ENCODE results near the gene VSTM2L. TPM values are rescaled to one million over a fixed set of nuclear protein-coding genes. Genes with fewer than 3 reads are reported as not detected.

Gene VSTM2L
- total and polyA plus RNA-seq, 12 donors, result 1.8 to 17.2 (median 8.9) TPM

DNA sequence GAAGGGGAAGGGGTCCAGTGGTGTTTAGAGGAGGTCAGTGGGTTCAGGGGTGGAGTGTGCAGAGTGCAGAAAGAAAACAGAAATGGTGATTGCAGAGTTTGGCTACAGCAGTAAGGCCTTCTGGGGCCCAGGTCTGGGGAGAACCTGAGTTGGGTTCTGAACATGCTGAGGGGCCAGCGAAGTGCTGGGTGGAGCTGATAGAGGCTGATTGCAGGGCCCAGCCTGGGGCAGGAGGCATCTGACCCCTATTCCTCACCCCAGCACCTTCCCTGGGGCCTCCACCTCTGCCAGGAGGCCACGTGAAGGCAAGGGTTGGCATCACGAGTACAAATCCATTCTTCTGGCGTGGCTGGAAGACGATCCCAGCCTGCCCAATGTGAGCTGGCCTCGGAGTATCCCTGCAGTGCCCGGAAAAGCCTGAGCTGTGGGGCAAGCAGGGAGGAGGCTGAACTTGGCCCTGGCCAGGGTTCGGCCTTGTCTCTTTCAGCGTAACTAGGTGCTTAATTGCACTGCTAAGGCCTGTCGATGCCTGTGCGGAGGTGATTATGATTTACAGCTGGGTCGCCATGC, 35.3 kb downstream of the VSTM2L start:
- TF ChIP-seq CTCF (IDR thresholded peaks at IDR 0.05), result no peak
- no peak overlapping the region for H3K4me3 ChIP-seq
- H3K4me1 ChIP-seq, result no peaks in the 10 kb centered on the region
- 89 to 92% methylated on average over 12 of the region's 12 CpGs for WGBS, 2 donors
- no peaks in the 10 kb centered on the region for H3K36me3 ChIP-seq
- peaks cover 0 to 6% (median 0%) of the 10 kb centered on the region in 7 donors for H3K27me3 ChIP-seq
- DNase-seq, result no peak
- intact Hi-C loops (cut with DNase I), result no loop called here
- H3K9me3 ChIP-seq, result peaks cover 0 to 4% (median 0%) of the 10 kb centered on the region in 11 donors
- no peak overlapping the region for H3K27ac ChIP-seq
- no peak for ATAC-seq

- intact Hi-C loops (cut with DNase I), result no loop called here
- no peak for ATAC-seq
- Histone ChIP-seq H3K9me3 (peaks cover 0 to 4% (median 0%) of the 10 kb centered on the region in 11 donors), H3K27ac (no peak overlapping the region), H3K4me3 (no peak overlapping the region), H3K4me1 (no peaks in the 10 kb centered on the region), H3K27me3 (peaks cover 0 to 6% (median 0%) of the 10 kb centered on the region in 7 donors), H3K36me3 (no peaks in the 10 kb centered on the region)
- WGBS, 2 donors, result 96 to 97% methylated on average over 9 of the region's 9 CpGs
- TF ChIP-seq CTCF (IDR thresholded peaks at IDR 0.05), result no peak
- DNase-seq, result no peak
These were observed 36.0 kb downstream of the VSTM2L start for GRCh38 chr20:37938954-37939353.

DNA sequence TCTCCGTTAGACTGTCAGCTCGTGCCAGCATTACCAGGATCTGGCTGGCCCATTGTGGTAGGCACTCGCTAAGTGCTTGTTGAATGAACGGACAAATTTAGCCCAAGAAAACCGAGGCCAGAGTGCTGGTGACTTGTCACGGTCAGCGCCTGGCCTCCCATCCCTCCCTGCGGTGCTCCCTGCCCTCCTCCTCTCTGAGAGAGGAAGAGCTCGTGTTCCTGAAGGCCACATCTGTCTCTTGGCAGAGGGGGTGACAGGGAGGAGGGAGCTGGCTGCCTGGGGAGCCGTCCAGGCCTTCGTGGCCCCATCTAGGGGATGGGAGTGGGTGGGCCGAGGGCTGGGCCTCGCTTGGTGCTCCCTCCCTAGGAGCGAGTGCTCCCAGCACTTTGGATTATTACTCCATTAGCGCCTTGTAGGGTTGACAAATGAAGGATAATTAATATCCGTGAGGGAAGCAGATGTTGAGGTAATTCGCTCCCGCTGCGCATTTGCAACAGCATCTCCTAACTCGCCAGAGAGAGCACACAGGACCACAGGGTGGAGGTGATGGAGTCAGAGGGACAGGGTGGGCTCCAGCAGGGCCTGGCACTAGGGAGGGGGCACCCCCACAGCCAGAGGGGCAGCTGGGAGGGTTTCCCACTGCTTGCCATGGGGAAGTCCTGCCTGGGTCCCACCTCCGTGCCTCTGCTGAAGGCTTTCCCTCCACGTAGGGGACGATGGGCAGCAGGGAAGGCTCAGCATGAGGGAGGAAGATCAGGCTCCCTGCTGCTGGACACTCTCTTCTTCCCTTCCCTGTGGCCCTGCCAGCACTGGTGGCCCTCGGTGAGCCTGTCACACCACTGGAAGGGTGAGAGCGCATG, 37.0 kb downstream of the VSTM2L start:
- Histone ChIP-seq H3K9me3 (peaks cover 0 to 4% (median 0%) of the 10 kb centered on the region in 11 donors), H3K27me3 (no peaks in the 10 kb centered on the region), H3K4me1 (no peaks in the 10 kb centered on the region), H3K36me3 (no peaks in the 10 kb centered on the region), H3K27ac (no peak overlapping the region), H3K4me3 (no peak overlapping the region)
- intact Hi-C loops (cut with DNase I), result no loop called here
- ATAC-seq (no peak), DNase-seq (no peak)
- no peak for TF ChIP-seq CTCF (IDR thresholded peaks at IDR 0.05)
- 80 to 81% methylated on average over 25 of the region's 25 CpGs for WGBS, 2 donors

- Histone ChIP-seq H3K36me3 (no peaks in the 10 kb centered on the region), H3K4me3 (no peak overlapping the region), H3K4me1 (no peaks in the 10 kb centered on the region), H3K27ac (no peak overlapping the region), H3K27me3 (no peaks in the 10 kb centered on the region), H3K9me3 (peaks cover 0 to 4% (median 0%) of the 10 kb centered on the region in 11 donors)
- 76 to 77% methylated on average over 6 of the region's 6 CpGs for WGBS, 2 donors
- intact Hi-C loops (cut with DNase I), result no loop called here
- DNase-seq (no peak), ATAC-seq (no peak)
- TF ChIP-seq CTCF (IDR thresholded peaks at IDR 0.05), result no peak
These were observed 37.9 kb downstream of the VSTM2L start for GRCh38 chr20:37940858-37941257.
